Cortex of kidney (tissue), 1 donor: ENCODE measurements around the gene SIX3.

ENCODE experiments used
- DNase-seq: peaks from one replicate; lab custom pipeline; 2025; lab: John Stamatoyannopoulos, UW

SIX3 gene

GRCh38 chr2:44941551-44942234, at the start of gene SIX3:
TSS of gene SIX3 (plus strand) at chr2:44941702. CDS start at chr2:44942105, 403 bp downstream.
- DNase-seq = no peak

GRCh38 chr2:44894058-44894457, 47.4 kb upstream of the SIX3 start:
- DNase-seq = no peak

GRCh38 chr2:44895061-44895460, 46.4 kb upstream of the SIX3 start:
- no peak for DNase-seq

- DNase-seq = no peak
Measured at GRCh38 chr2:44897406-44897805, 44.1 kb upstream of the SIX3 start.

- DNase-seq = no peak
Measured at GRCh38 chr2:44902217-44903137, 39.0 kb upstream of the SIX3 start.

GRCh38 chr2:44904578-44904977, 36.9 kb upstream of the SIX3 start:
- no peak for DNase-seq

- DNase-seq = no peak
Measured at GRCh38 chr2:44906972-44907371, 34.5 kb upstream of the SIX3 start.

GRCh38 chr2:44909831-44910230, 31.7 kb upstream of the SIX3 start:
- no peak for DNase-seq

GRCh38 chr2:44912660-44913059, 28.8 kb upstream of the SIX3 start:
- no peak for DNase-seq

GRCh38 chr2:44916291-44916690, 25.2 kb upstream of the SIX3 start:
- no peak for DNase-seq

- DNase-seq = no peak
Measured at GRCh38 chr2:44918095-44918775, 23.3 kb upstream of the SIX3 start.

GRCh38 chr2:44920751-44921150, 20.8 kb upstream of the SIX3 start:
- no peak for DNase-seq

- DNase-seq = no peak
Measured at GRCh38 chr2:44922776-44923175, 18.7 kb upstream of the SIX3 start.

- DNase-seq = no peak
Measured at GRCh38 chr2:44925561-44926136, 15.9 kb upstream of the SIX3 start.

GRCh38 chr2:44926957-44927356, 14.5 kb upstream of the SIX3 start:
- DNase-seq = no peak

GRCh38 chr2:44927985-44928482, 13.5 kb upstream of the SIX3 start:
- DNase-seq = no peak

- DNase-seq = no peak
Measured at GRCh38 chr2:44928483-44929158, 12.9 kb upstream of the SIX3 start.

GRCh38 chr2:44929159-44929734, 12.3 kb upstream of the SIX3 start:
- DNase-seq = no peak

- DNase-seq = no peak
Measured at GRCh38 chr2:44929735-44930273, 11.7 kb upstream of the SIX3 start.

- DNase-seq = no peak
Measured at GRCh38 chr2:44930274-44931197, 11.0 kb upstream of the SIX3 start.
